Measurements from ENCODE around the gene ISCU. TPM values are rescaled to one million over a fixed set of nuclear protein-coding genes. Genes with fewer than 3 reads are reported as not detected.

Gene ISCU
- total and polyA plus RNA-seq, 9 of the 15 experiments (the other 6 are each of a cell fraction or from before 2014, with no cell fraction given), result 15.9 to 92.5 (median 77.3) TPM

DNA sequence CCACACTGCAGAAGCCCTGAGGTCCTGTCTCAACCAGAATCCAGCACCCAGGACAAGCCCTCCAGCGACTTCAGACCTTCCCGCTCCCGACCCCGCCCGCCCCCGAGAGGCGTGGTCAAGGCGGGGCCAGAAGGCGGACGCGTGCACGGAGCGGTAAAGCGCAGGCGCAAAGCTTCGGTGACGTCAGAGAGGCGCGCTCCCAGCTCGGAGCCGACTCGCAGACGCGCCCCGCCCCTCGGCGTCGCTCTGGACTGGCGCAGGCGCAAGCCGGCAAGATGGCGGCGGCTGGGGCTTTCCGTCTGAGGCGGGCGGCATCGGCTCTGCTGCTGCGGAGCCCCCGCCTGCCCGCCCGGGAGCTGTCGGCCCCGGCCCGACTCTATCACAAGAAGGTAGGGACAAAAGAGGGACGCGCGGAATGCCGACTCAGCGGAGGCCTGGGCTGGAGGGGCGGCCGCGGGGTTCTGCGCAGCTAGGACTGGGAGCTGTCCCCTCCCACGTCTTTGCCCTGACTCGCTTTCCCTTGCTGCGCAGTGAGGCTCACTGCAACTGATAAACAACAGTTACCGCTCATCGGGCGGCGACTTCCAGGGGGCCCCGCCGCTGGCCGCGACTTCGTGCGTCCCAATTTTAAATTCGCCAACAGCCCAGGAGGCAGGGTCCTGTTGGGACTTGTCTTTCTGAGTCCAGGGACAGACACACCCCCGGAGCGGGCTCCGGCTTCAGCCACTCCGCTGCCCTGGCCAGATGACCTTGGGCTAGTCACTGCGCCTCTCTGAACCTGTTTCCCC lies at the start of gene ISCU (continued):
- TF ChIP-seq KDM5B (IDR thresholded peaks at IDR 0.05; ENCODE audit: insufficient replicate concordance, low read depth, low read length) (peak; percentile 91), ZBTB8A (IDR thresholded peaks at IDR 0.05; ENCODE audit: partially characterized antibody) (no peak), NFRKB (IDR thresholded peaks at IDR 0.05; ENCODE audit: low read depth) (peak; percentile 47; the same call in 1 of the 2 replicates), SREBF1 (IDR thresholded peaks at IDR 0.05; ENCODE audit: borderline replicate concordance, low read depth, low read length) (no peak), ZNF408 (CRISPR knock-in tag; IDR thresholded peaks at IDR 0.05; ENCODE audit: low read depth) (no peak), NCOA1 (IDR thresholded peaks at IDR 0.05; ENCODE audit: low read depth) (0 out of 2 replicates have a peak, but pooled peaks have one; percentile 5), ARID1B (IDR thresholded peaks at IDR 0.05) (no peak), BRF1 (IDR thresholded peaks at IDR 0.05; ENCODE audit: borderline replicate concordance, extremely low read depth, insufficient read length) (no peak), DDX20 (tag; IDR thresholded peaks at IDR 0.05; ENCODE audit: low read depth) (no peak), ZNF75A (CRISPR knock-in tag; IDR thresholded peaks at IDR 0.05) (no peak), PURB (CRISPR knock-in tag; IDR thresholded peaks at IDR 0.05; ENCODE audit: low read depth) (no peak), SPI1 (IDR thresholded peaks at IDR 0.05; ENCODE audit: borderline replicate concordance, low read depth, low read length) (no peak), NR4A1 (CRISPR knock-in tag; IDR thresholded peaks at IDR 0.05) (no peak), NR4A1 (tag; IDR thresholded peaks at IDR 0.05) (no peak), POLR2H (tag; IDR thresholded peaks at IDR 0.05; ENCODE audit: low read depth) (peak; percentile 64)
- TF ChIP-seq, protein P1, sequence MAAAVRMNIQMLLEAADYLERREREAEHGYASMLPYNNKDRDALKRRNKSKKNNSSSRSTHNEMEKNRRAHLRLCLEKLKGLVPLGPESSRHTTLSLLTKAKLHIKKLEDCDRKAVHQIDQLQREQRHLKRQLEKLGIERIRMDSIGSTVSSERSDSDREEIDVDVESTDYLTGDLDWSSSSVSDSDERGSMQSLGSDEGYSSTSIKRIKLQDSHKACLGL (CRISPR knock-in tag; IDR thresholded peaks at IDR 0.05; ENCODE audit: borderline replicate concordance, poor library complexity, severe bottlenecking), result peak; percentile 28
- TF ChIP-seq, protein P2, sequence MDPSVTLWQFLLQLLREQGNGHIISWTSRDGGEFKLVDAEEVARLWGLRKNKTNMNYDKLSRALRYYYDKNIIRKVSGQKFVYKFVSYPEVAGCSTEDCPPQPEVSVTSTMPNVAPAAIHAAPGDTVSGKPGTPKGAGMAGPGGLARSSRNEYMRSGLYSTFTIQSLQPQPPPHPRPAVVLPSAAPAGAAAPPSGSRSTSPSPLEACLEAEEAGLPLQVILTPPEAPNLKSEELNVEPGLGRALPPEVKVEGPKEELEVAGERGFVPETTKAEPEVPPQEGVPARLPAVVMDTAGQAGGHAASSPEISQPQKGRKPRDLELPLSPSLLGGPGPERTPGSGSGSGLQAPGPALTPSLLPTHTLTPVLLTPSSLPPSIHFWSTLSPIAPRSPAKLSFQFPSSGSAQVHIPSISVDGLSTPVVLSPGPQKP (CRISPR knock-in tag; IDR thresholded peaks at IDR 0.05), result no peak
- TF ChIP-seq, protein P3, sequence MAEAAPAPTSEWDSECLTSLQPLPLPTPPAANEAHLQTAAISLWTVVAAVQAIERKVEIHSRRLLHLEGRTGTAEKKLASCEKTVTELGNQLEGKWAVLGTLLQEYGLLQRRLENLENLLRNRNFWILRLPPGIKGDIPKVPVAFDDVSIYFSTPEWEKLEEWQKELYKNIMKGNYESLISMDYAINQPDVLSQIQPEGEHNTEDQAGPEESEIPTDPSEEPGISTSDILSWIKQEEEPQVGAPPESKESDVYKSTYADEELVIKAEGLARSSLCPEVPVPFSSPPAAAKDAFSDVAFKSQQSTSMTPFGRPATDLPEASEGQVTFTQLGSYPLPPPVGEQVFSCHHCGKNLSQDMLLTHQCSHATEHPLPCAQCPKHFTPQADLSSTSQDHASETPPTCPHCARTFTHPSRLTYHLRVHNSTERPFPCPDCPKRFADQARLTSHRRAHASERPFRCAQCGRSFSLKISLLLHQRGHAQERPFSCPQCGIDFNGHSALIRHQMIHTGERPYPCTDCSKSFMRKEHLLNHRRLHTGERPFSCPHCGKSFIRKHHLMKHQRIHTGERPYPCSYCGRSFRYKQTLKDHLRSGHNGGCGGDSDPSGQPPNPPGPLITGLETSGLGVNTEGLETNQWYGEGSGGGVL (CRISPR knock-in tag; IDR thresholded peaks at IDR 0.05), result no peak
